Mucosa of descending colon (tissue), 3 donors: Measurements from ENCODE around the gene ARNT2. TPM values are rescaled to one million over a fixed set of nuclear protein-coding genes. Genes with fewer than 3 reads are reported as not detected.

Experiments used
- ATAC-seq: fragments of 200-7000 bp; cut with Tn5 transposase; one replicate; pipeline ENCODE4 v1.9.1; 2020; ENCODE audit warnings: mild to moderate bottlenecking, moderate library complexity
- DNase-seq, 3 donors: peaks; one replicate each; pipeline ENCODE4 v3.0.0-alpha.2; 2020
- H3K36me3 ChIP-seq: fragments of 200-600 bp; one replicate; pipeline ENCODE4 v1.8.0; 2021; ENCODE audit warnings: low read depth, mild to moderate bottlenecking
- H3K4me1 ChIP-seq: fragments of 200-600 bp; one replicate; pipeline ENCODE4 v1.8.0; 2021; ENCODE audit warnings: low read depth, mild to moderate bottlenecking
- H3K4me3 ChIP-seq: fragments of 200-600 bp; one replicate; pipeline ENCODE4 v1.8.0; 2021; ENCODE audit warnings: mild to moderate bottlenecking
- H3K9me3 ChIP-seq: fragments of 200-600 bp; one replicate; pipeline ENCODE4 v1.8.0; 2021; ENCODE audit warnings: mild to moderate bottlenecking
- intact Hi-C, 2 donors: fragments of 100-400 bp; cut with DNase I in 1 of 2; cut with micrococcal nuclease in 1 of 2; formaldehyde crosslinking; loops; one replicate each; pipeline versions ENCODE4 v1.11.0 to v1.11.1; 2022; cut with DNase I, micrococcal nuclease
- total RNA-seq, 3 donors: library from RNA; stranded (reverse); fragmentation: NEBNext Ultra II Directional in 2 of 3; extraction: Animal tissue kit (Norgen Biotek cat#: 25700) in 2 of 3; gene quantifications; one replicate each; pipeline versions ENCODE4 v1.2.1 to v1.2.4, GENCODE V29; 2021 to 2023
- TF ChIP-seq, protein P1 (sequence below): fragments of 200-600 bp; IDR thresholded peaks from one replicate; pipeline ENCODE4 v1.8.0; 2022; ENCODE audit warnings: antibody characterized with exemption, mild to moderate bottlenecking
- donor health status: DM: no; HTN: no; CAD: no; lungs with moderate emphysema.
- donor health status: DM: no; HTN: no; CAD: no.
- donor health status: DM: no; HTN: yes; CAD: no.

ARNT2 gene
- total RNA-seq, 3 donors from 2014 or later = 2.8 to 11.1 (median 3.2) TPM

DNA sequence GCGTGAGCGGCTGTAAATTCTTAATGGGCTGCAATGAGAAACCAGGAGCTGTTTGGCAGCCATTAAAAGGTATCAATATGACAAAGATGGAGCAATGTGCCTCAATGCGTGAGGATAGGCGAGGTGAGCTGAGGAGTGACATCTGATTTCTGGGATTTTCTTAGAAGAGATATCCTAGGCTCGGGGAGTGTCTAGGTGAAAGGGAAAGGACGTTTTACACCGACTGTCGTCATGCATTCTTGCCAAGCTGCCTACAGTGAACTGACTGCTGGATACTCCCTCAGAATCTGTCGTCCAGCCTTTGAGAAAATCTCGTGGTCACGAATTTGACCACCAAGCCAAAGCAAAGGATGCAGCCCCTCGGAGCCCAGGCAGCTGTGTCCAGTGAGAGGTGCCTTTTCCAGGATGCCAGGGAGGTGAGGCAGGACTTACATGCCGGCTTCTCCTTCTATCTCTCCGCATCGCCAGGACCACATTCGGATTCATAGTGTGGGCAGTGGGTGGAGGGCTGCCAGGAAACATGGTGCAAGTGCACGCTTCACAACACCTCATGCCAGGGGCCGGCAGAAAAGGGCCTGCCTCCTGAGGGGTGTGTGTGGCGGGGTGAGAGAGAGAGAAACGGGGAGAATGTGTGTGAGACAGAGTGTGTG is 210.7 kb downstream of the ARNT2 start:
- Histone ChIP-seq H3K36me3 (no peaks in the 10 kb centered on the region), H3K9me3 (no peaks in the 10 kb centered on the region), H3K4me1 (no peaks in the 10 kb centered on the region), H3K4me3 (no peak overlapping the region)
- DNase-seq (no peak), ATAC-seq (no peak)
- TF ChIP-seq, protein P1, sequence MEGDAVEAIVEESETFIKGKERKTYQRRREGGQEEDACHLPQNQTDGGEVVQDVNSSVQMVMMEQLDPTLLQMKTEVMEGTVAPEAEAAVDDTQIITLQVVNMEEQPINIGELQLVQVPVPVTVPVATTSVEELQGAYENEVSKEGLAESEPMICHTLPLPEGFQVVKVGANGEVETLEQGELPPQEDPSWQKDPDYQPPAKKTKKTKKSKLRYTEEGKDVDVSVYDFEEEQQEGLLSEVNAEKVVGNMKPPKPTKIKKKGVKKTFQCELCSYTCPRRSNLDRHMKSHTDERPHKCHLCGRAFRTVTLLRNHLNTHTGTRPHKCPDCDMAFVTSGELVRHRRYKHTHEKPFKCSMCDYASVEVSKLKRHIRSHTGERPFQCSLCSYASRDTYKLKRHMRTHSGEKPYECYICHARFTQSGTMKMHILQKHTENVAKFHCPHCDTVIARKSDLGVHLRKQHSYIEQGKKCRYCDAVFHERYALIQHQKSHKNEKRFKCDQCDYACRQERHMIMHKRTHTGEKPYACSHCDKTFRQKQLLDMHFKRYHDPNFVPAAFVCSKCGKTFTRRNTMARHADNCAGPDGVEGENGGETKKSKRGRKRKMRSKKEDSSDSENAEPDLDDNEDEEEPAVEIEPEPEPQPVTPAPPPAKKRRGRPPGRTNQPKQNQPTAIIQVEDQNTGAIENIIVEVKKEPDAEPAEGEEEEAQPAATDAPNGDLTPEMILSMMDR = no peak
- intact Hi-C loops = no loop called here

- Histone ChIP-seq H3K4me1 (no peaks in the 10 kb centered on the region), H3K4me3 (no peak overlapping the region), H3K36me3 (no peaks in the 10 kb centered on the region), H3K9me3 (no peaks in the 10 kb centered on the region)
- intact Hi-C loops = no loop called here
- no peak for DNase-seq
- ATAC-seq = no peak
- TF ChIP-seq, protein P1 = no peak
Measured at GRCh38 chr15:80615361-80615736, 211.2 kb downstream of the ARNT2 start.

GRCh38 chr15:80615783-80616391 is 211.7 kb downstream of the ARNT2 start:
- TF ChIP-seq, protein P1 = no peak
- peak; percentile 76 to 88 (median 78) for DNase-seq
- H3K4me1 ChIP-seq = no peaks in the 10 kb centered on the region
- ATAC-seq = peak; percentile 87
- H3K36me3 ChIP-seq = no peaks in the 10 kb centered on the region
- H3K9me3 ChIP-seq = no peaks in the 10 kb centered on the region
- intact Hi-C loops = no loop called here
- no peak overlapping the region for H3K4me3 ChIP-seq

- ATAC-seq = no peak
- no peak for DNase-seq
- peaks cover 9% of the 10 kb centered on the region for H3K9me3 ChIP-seq
- H3K36me3 ChIP-seq = no peaks in the 10 kb centered on the region
- TF ChIP-seq, protein P1 = no peak
- intact Hi-C loops = no loop called here
- no peak overlapping the region for H3K4me3 ChIP-seq
- H3K4me1 ChIP-seq = no peaks in the 10 kb centered on the region
Measured at GRCh38 chr15:80618685-80619400, 214.7 kb downstream of the ARNT2 start.

GRCh38 chr15:80619680-80620079 is 215.5 kb downstream of the ARNT2 start:
- intact Hi-C loops = no loop called here
- peaks cover 9% of the 10 kb centered on the region for H3K9me3 ChIP-seq
- ATAC-seq = peak; percentile 58
- peak in 1 of 3 donors; percentile 41 for DNase-seq
- TF ChIP-seq, protein P1 = no peak
- H3K4me3 ChIP-seq = no peak overlapping the region
- no peaks in the 10 kb centered on the region for H3K4me1 ChIP-seq
- H3K36me3 ChIP-seq = no peaks in the 10 kb centered on the region
